BE2C (cell line): ENCODE measurements around the gene OTUD7B.

Source experiments
- DNase-seq: peaks from one replicate; pipeline ENCODE4 v3.0.0-alpha.2; 2020
- H3K27me3 ChIP-seq: fragments of 250-450 bp; sonication (Bioruptor Pico); 2 replicates; pipeline ENCODE4 v1.5.1; 2020; ENCODE audit warnings: mild to moderate bottlenecking
- H3K36me3 ChIP-seq: fragments of 250-450 bp; sonication (Bioruptor Pico); 2 replicates; pipeline ENCODE4 v1.5.1; 2020; ENCODE audit warnings: mild to moderate bottlenecking
- H3K4me1 ChIP-seq: fragments of 250-450 bp; sonication (Bioruptor Pico); 2 replicates; pipeline ENCODE4 v1.5.1; 2020
- H3K4me3 ChIP-seq: 2 replicates; pipeline ENCODE4 v1.5.1; 2011; ENCODE audit warnings: low read depth, low read length
- H3K9me3 ChIP-seq: fragments of 250-450 bp; sonication (Bioruptor Pico); 2 replicates; pipeline ENCODE4 v1.5.1; 2020
- CTCF ChIP-seq: IDR thresholded peaks from 2 replicates; pipeline ENCODE4 v1.5.1; 2012; ENCODE audit warnings: mild to moderate bottlenecking, low read depth, low read length

The OTUD7B gene

DNA sequence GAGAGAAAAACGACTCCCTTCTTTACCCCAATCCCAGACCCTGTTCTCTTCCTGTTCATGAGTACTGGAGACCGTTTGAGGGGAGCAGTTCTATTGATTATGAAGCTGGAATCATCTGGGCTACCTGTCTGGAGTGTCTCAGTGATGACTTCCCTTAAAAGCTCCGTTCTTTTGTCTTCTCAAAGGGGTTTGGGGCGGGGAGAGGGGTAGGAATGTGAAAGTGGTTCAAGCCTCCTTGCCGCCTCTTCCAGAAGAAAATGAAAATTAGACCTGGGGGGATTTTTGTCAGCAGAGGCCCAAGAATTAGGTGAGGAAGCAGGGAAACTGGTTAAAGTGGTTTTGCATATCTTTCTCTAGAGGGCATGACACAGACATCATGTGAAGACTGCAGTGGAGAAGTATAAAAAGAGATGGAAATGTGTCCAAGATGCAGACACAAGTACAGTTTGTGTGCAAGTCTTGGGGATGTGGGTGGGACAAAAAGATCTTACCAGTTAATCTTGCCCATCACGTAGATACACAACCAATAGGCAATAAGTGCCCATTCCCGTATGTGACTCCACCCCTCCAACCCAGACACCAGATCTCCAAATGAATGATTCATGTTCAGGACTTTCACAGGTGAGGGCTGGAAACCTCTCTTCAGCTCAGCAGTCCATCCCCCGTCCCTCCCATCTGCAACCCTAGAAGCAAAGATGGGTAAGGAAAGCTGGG, 73.4 kb downstream of the OTUD7B start:
- H3K36me3 ChIP-seq: no peaks in the 10 kb centered on the region
- no peak overlapping the region for H3K4me3 ChIP-seq
- DNase-seq: no peak
- H3K4me1 ChIP-seq: peaks cover 8% of the 10 kb centered on the region
- H3K27me3 ChIP-seq: no peaks in the 10 kb centered on the region
- H3K9me3 ChIP-seq: no peaks in the 10 kb centered on the region
- no peak for TF ChIP-seq CTCF

GRCh38 chr1:149936170-149936991, 74.1 kb downstream of the OTUD7B start, which contains the start of gene MTMR11:
Gene MTMR11 (minus strand): TSS chr1:149936879. CDS start chr1:149936647, 232 bp downstream.
- Histone ChIP-seq H3K4me1 (peaks cover 8% of the 10 kb centered on the region), H3K27me3 (no peaks in the 10 kb centered on the region), H3K4me3 (no peak within 1 kb of the TSS), H3K36me3 (no peaks in the 10 kb centered on the region), H3K9me3 (no peaks in the 10 kb centered on the region)
- no peak for TF ChIP-seq CTCF
- no peak for DNase-seq

DNA sequence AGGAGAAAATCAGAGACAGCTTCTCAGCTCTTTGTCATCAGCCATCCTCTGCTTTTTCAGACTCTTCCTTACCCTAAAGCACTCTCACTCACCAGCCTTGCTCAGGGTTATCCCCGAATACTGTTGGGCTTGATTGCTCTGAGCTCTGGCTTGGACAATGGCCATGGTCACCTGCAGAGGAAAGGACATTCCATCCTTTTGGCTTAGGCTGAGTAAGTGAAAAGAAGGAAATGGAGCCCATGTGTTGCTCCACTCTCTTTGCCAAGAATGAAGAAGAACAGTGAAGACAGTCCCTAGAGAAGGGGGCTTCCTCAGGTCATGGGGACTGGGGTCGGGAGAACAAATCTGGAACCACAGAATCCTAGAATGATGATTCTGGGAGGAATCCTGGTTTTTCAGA, 76.2 kb downstream of the OTUD7B start:
- no peak for DNase-seq
- Histone ChIP-seq H3K27me3 (no peaks in the 10 kb centered on the region), H3K4me1 (peaks cover 8% of the 10 kb centered on the region), H3K4me3 (no peak overlapping the region), H3K9me3 (no peaks in the 10 kb centered on the region), H3K36me3 (no peaks in the 10 kb centered on the region)
- TF ChIP-seq CTCF: no peak

DNA sequence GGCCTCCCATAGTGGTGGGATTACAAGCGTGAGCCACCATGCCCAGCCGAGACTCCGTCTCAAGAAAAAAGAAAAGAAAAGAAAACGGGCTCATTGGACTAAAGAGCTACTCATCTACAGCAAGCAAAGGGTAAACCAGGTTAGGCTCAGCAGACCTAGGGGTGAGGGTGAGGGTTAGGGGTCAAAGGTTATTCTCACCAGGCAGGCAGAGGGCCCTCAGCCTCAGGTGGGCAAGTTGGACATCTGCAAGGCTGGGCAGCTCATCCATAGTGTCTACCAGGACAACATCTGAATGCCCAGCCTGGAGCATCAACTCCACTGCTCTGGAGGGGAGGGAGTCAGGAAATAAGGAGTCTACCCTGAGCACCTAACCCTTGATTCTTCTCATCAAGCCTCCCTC, 77.3 kb downstream of the OTUD7B start:
- H3K4me1 ChIP-seq: peaks cover 11% of the 10 kb centered on the region
- no peak for DNase-seq
- no peaks in the 10 kb centered on the region for H3K27me3 ChIP-seq
- no peak for TF ChIP-seq CTCF
- no peak overlapping the region for H3K4me3 ChIP-seq
- H3K9me3 ChIP-seq: no peaks in the 10 kb centered on the region
- no peaks in the 10 kb centered on the region for H3K36me3 ChIP-seq

DNA sequence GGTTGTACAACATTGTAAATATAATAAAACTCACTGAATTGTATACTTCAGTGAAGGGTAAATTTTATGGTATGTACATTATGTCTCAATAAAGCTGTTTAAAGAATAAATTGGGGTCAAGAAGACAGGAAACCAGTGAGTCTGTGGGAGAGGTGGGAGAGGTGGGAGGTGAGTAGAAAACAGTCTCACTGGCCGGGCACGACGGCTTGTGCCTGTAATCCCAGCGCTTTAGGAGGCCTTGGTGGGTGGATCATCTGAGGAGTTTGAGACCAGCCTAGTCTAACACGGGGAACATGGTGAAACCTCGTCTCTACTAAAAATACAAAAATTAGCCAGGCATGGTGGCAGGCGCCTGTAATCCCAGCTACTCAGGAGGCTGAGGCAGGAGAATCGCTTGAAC, 78.1 kb downstream of the OTUD7B start:
- Histone ChIP-seq H3K27me3 (no peaks in the 10 kb centered on the region), H3K4me1 (peaks cover 6% of the 10 kb centered on the region; the same call in 1 of the 2 replicates), H3K9me3 (no peaks in the 10 kb centered on the region), H3K4me3 (no peak overlapping the region), H3K36me3 (no peaks in the 10 kb centered on the region)
- no peak for TF ChIP-seq CTCF
- no peak for DNase-seq
